K562 (cell line): ENCODE results near the gene WDCP. TPM values are rescaled to one million over a fixed set of nuclear protein-coding genes. Genes with fewer than 3 reads are reported as not detected.

Experiments used
- ATAC-seq: fragments of 200-7000 bp; cut with Tn5 transposase; 3 replicates; pipeline ENCODE4 v1.9.1; 2020; ENCODE audit warnings: moderate library complexity
- BruUV-seq: library from RNA; stranded (reverse); fragments of 400-500 nt; replicated peaks from 2 replicates; lab custom pipeline; 2021; lab: Mats Ljungman, UMichigan
- CTCF ChIA-PET: fragments of 300-600 bp; formaldehyde crosslinking; extraction: SDS; loops from one replicate; lab custom pipeline; 2021; ENCODE audit warnings: low intra/inter-chr PET ratio; lab: Yijun Ruan, JAX
- POLR2A ChIA-PET: fragments of 300-600, 350-650 bp; sonication (Branson Sonifier 250); formaldehyde crosslinking; extraction: SDS; loops from one replicate; lab custom pipeline; 2021; ENCODE audit warnings: antibody characterized with exemption, inconsistent platforms; lab: Yijun Ruan, JAX
- DNase-seq, 4 experiments: peaks; one replicate each; pipeline versions ENCODE4 v3.0.0 to v3.0.0-alpha.2; 2011 to 2018; ENCODE audit warnings: low spot score in 3 of 4, mixed read lengths in 3 of 4; ENCODE audit errors: extremely low read depth in 1 of 4
- FAIRE-seq: peaks from 2 replicates; lab custom pipeline; 2011; peaks lifted over from hg19 to GRCh38; lab: Jason Lieb, UNC
- H2AFZ ChIP-seq: 2 replicates; pipeline ENCODE4 v1.6.0; 2011; ENCODE audit warnings: low read depth, low read length, control low read depth, inconsistent platforms
- H3K27ac ChIP-seq: fragments of 200-600 bp; 3 replicates; pipeline ENCODE4 v1.8.0; 2011; ENCODE audit warnings: low read depth, mild to moderate bottlenecking, control low read depth, inconsistent platforms, low read length, moderate library complexity, mixed read lengths; ENCODE audit errors: extremely low read depth
- H3K27me3 ChIP-seq, 2 experiments: fragments of 300-600 bp in 1 of 2; 2 replicates in 1 of 2; 3 replicates in 1 of 2; pipeline versions ENCODE4 v1.6.0 to v1.8.0; 2011; ENCODE audit warnings: inconsistent platforms in 2 of 2, low read length in 2 of 2, mild to moderate bottlenecking in 1 of 2, mixed read lengths in 1 of 2, moderate library complexity in 1 of 2; ENCODE audit not compliant: control insufficient read depth in 2 of 2, insufficient read depth in 2 of 2
- H3K36me3 ChIP-seq: fragments of 300-600 bp; 3 replicates; pipeline ENCODE4 v1.8.0; 2011; ENCODE audit warnings: mild to moderate bottlenecking, low read length, inconsistent platforms; ENCODE audit not compliant: control insufficient read depth, insufficient read depth
- H3K4me1 ChIP-seq, 2 experiments: fragments of 200-600 bp in 1 of 2; replicated peaks in 1 of 2; 2 replicates in 1 of 2; 3 replicates in 1 of 2; pipeline versions ENCODE4 v1.5.1 to v1.8.0; 2011; ENCODE audit warnings: inconsistent platforms in 2 of 2, low read length in 2 of 2, mild to moderate bottlenecking in 1 of 2, mixed read lengths in 1 of 2, moderate library complexity in 1 of 2; ENCODE audit not compliant: control insufficient read depth in 2 of 2, insufficient read depth in 2 of 2
- H3K4me2 ChIP-seq: 2 replicates; pipeline ENCODE4 v1.6.1; 2011; ENCODE audit warnings: low read length, control low read depth, inconsistent platforms, mixed read lengths; ENCODE audit not compliant: insufficient read depth
- H3K4me3 ChIP-seq: fragments of 200-600 bp; sonication (generic), shearing (Covaris generic); 2 replicates; pipeline ENCODE4 v1.5.1; 2016; ENCODE audit warnings: control low read depth, inconsistent platforms
- H3K79me2 ChIP-seq: fragments of 200-600 bp; 3 replicates; pipeline ENCODE4 v1.8.0; 2011; ENCODE audit warnings: low read length, inconsistent platforms; ENCODE audit not compliant: control insufficient read depth, insufficient read depth
- H3K9ac ChIP-seq, 2 experiments: 2 replicates each; pipeline versions ENCODE4 v1.6.0 to v1.6.1; 2011; ENCODE audit warnings: low read depth in 2 of 2, low read length in 2 of 2, control low read depth in 1 of 2, inconsistent platforms in 1 of 2, mild to moderate bottlenecking in 1 of 2, mixed read lengths in 1 of 2; ENCODE audit not compliant: insufficient read depth in 1 of 2
- H3K9me1 ChIP-seq: one replicate; pipeline ENCODE4 v1.6.0; 2011; ENCODE audit warnings: inconsistent platforms, mild to moderate bottlenecking, low read length, moderate library complexity; ENCODE audit not compliant: control insufficient read depth, insufficient read depth
- H3K9me3 ChIP-seq: replicated peaks from 2 replicates; pipeline ENCODE4 v1.5.1; 2011; ENCODE audit warnings: low read depth, low read length, inconsistent platforms; ENCODE audit not compliant: control insufficient read depth, insufficient read depth
- H4K20me1 ChIP-seq: replicated peaks from 2 replicates; pipeline ENCODE4 v1.6.1; 2011; ENCODE audit warnings: low read length, inconsistent platforms, mixed read lengths; ENCODE audit not compliant: control insufficient read depth, insufficient read depth
- ARHGAP35 ChIP-seq: fragments of 450-650 bp; IDR thresholded peaks from 2 replicates; pipeline ENCODE4 v1.6.1; 2018; ENCODE audit not compliant: partially characterized antibody
- BRD4 ChIP-seq: fragments of 200-600 bp; sonication (generic); IDR thresholded peaks from 2 replicates; pipeline ENCODE4 v1.6.1; 2017; ENCODE audit warnings: inconsistent platforms
- C11orf30 ChIP-seq: fragments of 450-650 bp; IDR thresholded peaks from 2 replicates; pipeline ENCODE4 v1.6.1; 2016; ENCODE audit warnings: low read depth, mild to moderate bottlenecking
- NFATC3 ChIP-seq: fragments of 450-650 bp; IDR thresholded peaks from 2 replicates; pipeline ENCODE4 v1.6.1; 2017; ENCODE audit warnings: mild to moderate bottlenecking
- WGBS: fragments of 100-300 bp; shearing (Covaris generic); methylation state at CpG from one replicate; pipeline ENCODE4 v1.1.6; 2016; ENCODE audit warnings: low coverage, mixed read lengths; ENCODE audit not compliant: insufficient coverage; ENCODE audit errors: missing lambda C conversion rate; 5-methylcytosine and 5-hydroxymethylcytosine counted together
- in situ Hi-C: fragments of 300-500 bp; cut with MboI; formaldehyde crosslinking; loops from 4 replicates; pipeline ENCODE4 v1.15.0; 2018; ENCODE audit warnings: inconsistent platforms, mixed read lengths
- intact Hi-C: fragments of 100-400 bp; cut with micrococcal nuclease; formaldehyde crosslinking; loops from 2 replicates; pipeline ENCODE4 v1.14.2; 2022
- polyA plus RNA-seq, 8 experiments: library from polyadenylated mRNA; depleted of rRNA in 4 of 8; stranded (reverse) in 5 of 8; unstranded in 3 of 8; fragments of >200 nt; fragmentation: Nextera tagmentation in 2 of 8; fragmentation: Illumina TruSeq in 1 of 8; extraction: Ambion mirVana in 2 of 8; extraction: Trizol in 1 of 8; gene quantifications; 2 replicates each; pipeline versions ENCODE4 v1.2.1 to v1.2.3, GENCODE V29; 2011 to 2014; ENCODE audit warnings: inconsistent platforms in 1 of 8, missing spikeins in 1 of 8
- total RNA-seq, 7 experiments: library from RNA; depleted of rRNA in 6 of 7; stranded (reverse); fragments of >200 nt in 6 of 7; fragmentation: Illumina TruSeq in 2 of 7; extraction: Trizol in 2 of 7; gene quantifications; 2 replicates each; pipeline versions ENCODE4 v1.2.1 to v1.2.3, GENCODE V29; 2011 to 2021; ENCODE audit warnings: low replicate concordance in 1 of 7

Gene WDCP
- total and polyA plus RNA-seq, 9 of the 15 experiments (the other 6 are each of a cell fraction or from before 2014, with no cell fraction given): 10.1 to 41.4 (median 21.8) TPM

DNA sequence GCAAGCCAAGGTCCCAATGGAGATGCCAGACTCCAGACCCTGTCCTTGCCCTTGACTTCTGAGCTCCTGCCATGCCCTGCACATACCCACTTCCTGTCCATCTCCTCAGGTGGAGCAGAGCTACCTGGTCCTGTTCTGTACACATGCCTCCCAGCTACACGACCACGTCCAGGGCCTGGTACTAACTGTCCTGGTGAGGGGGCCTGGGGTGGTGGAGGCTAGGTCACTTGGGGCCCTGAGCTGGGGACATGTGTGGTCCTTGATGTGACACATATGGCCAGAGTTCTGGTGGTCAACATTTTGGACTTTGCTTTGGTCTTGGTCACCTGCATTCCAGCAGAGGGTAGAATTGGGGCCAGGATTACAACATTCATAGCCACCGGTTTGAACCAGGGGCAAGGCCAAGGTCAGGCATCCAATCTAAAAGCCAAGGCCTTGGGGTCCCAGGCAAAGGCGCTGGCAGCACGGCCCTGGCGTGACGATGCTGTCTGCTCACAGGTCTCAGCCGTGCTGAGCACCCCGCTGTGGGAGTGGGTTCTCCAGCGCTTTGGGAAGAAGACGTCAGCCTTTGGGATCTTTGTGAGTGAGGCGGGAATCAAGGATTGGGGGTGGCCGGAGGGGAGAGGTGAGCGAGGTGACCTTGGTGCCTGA is 24.7 kb downstream of the WDCP start:
- Histone ChIP-seq H2AFZ (no peak overlapping the region), H3K9me3 (no peaks in the 10 kb centered on the region), H3K79me2 (no peaks in the 10 kb centered on the region), H3K4me1 (peaks cover 0 to 24% of the 10 kb centered on the region in 2 experiments; a peak in 3 of 5 replicates), H3K4me2 (no peak overlapping the region), H3K27ac (no peak overlapping the region), H4K20me1 (peaks cover 14% of the 10 kb centered on the region; the same call in 1 of the 2 replicates), H3K27me3 (no peaks in the 10 kb centered on the region), H3K36me3 (peaks cover 47% of the 10 kb centered on the region), H3K9me1 (peaks cover 3% of the 10 kb centered on the region), H3K4me3 (no peak overlapping the region), H3K9ac (peak overlapping the region in 1 of 2 experiments; percentile 56; a peak in 1 of 4 replicates)
- 83% methylated on average over 9 of the region's 14 CpGs for WGBS
- TF ChIP-seq BRD4 (no peak), C11orf30 (no peak), NFATC3 (no peak), ARHGAP35 (no peak)
- in situ Hi-C loops (no loop called here), intact Hi-C loops (loop anchor here (5.0 kb wide), 1 partner anchor 40 kb away; no protein-coding TSS in a partner anchor)
- ATAC-seq (no peak), FAIRE-seq (no peak), DNase-seq (no peak)
- no TSS peak for BruUV-seq
- POLR2A ChIA-PET: interaction anchor here (1.2 to 1.6 kb wide), 2 partner anchors 10 to 25 kb away, joined by 3 to 4 read pairs; partner anchors contain the start of gene WDCP
- CTCF ChIA-PET: interaction anchor here (1.0 kb wide), 1 partner anchor 142 kb away, joined by 4 read pairs; no protein-coding TSS in a partner anchor
